BLaER1 treated with 17β-estradiol and CSF1 and Interleukin-3, amounts not matched to agents 10 nM and 100 nM (cell line): ENCODE data around the gene B4GALT6.

Source experiments
- H3K27ac ChIP-seq, 11 experiments: shearing (Covaris generic); formaldehyde crosslinking; 2 replicates each; pipeline ENCODE4 v1.8.1; 2022
- H3K27me3 ChIP-seq, 11 experiments: shearing (Covaris generic); formaldehyde crosslinking; 2 replicates each; pipeline ENCODE4 v1.8.1; 2022
- H3K36me3 ChIP-seq, 11 experiments: shearing (Covaris generic); formaldehyde crosslinking; 2 replicates each; pipeline ENCODE4 v1.8.1; 2022
- H3K4me1 ChIP-seq, 10 experiments: shearing (Covaris generic); formaldehyde crosslinking; 2 replicates each; pipeline ENCODE4 v1.8.1; 2022
- H3K4me2 ChIP-seq, 11 experiments: shearing (Covaris generic); formaldehyde crosslinking; 2 replicates each; pipeline ENCODE4 v1.8.1; 2022
- H3K4me3 ChIP-seq, 10 experiments: shearing (Covaris generic); formaldehyde crosslinking; 2 replicates each; pipeline ENCODE4 v1.8.1; 2022
- H3K9ac ChIP-seq, 11 experiments: shearing (Covaris generic); formaldehyde crosslinking; 2 replicates each; pipeline ENCODE4 v1.8.1; 2022
- H3K9me3 ChIP-seq, 11 experiments: shearing (Covaris generic); formaldehyde crosslinking; replicated peaks in 1 of 11; 2 replicates each; pipeline ENCODE4 v1.8.1; 2022
- H4K20me1 ChIP-seq, 11 experiments: shearing (Covaris generic); formaldehyde crosslinking; 2 replicates each; pipeline ENCODE4 v1.8.1; 2022
- Cebpa-rat ChIP-seq, 11 experiments: shearing (Covaris generic); IDR thresholded peaks; 2 replicates each; pipeline ENCODE4 v1.8.1; 2022

B4GALT6 gene

GRCh38 chr18:31683968-31684278, 458 bp downstream of the B4GALT6 start:
- Histone ChIP-seq H3K9ac (peak overlapping the region; percentile 76 to 88 (median 85); a peak in 21 of 22 replicates), H3K27me3 (peaks cover 5 to 23% (median 16%) of the 10 kb centered on the region in 11 experiments; a peak in 19 of 22 replicates), H4K20me1 (0 out of 22 replicates have a peak, but pooled peaks cover 0 to 5% (median 0%) of the 10 kb centered on the region in 11 experiments), H3K36me3 (no peaks in the 10 kb centered on the region), H3K9me3 (no peaks in the 10 kb centered on the region), H3K4me1 (peaks cover 9 to 31% (median 20%) of the 10 kb centered on the region in 10 experiments; a peak in 18 of 20 replicates), H3K4me3 (peak overlapping the region; percentile 78 to 92 (median 85)), H3K4me2 (peak overlapping the region; percentile 78 to 96 (median 92)), H3K27ac (peak overlapping the region in 8 of 11 experiments; percentile 18 to 84 (median 64); a peak in 7 of 22 replicates)
- TF ChIP-seq Cebpa-rat (IDR thresholded peaks at IDR 0.05): no peak

- Histone ChIP-seq H3K36me3 (no peaks in the 10 kb centered on the region), H3K4me3 (peak overlapping the region in 1 of 10 experiments; percentile 78; a peak in 1 of 20 replicates), H3K9me3 (no peaks in the 10 kb centered on the region), H4K20me1 (0 out of 22 replicates have a peak, but pooled peaks cover 0 to 5% (median 0%) of the 10 kb centered on the region in 11 experiments), H3K27ac (no peak overlapping the region), H3K4me2 (peak overlapping the region in 5 of 11 experiments; percentile 89 to 94 (median 90); a peak in 9 of 22 replicates), H3K4me1 (peaks cover 9 to 31% (median 22%) of the 10 kb centered on the region in 10 experiments; a peak in 19 of 20 replicates), H3K27me3 (peaks cover 5 to 23% (median 16%) of the 10 kb centered on the region in 11 experiments; a peak in 19 of 22 replicates), H3K9ac (no peak overlapping the region)
- no peak for TF ChIP-seq Cebpa-rat (IDR thresholded peaks at IDR 0.05)
Observed at GRCh38 chr18:31683106-31683505, 1.3 kb downstream of the B4GALT6 start.

GRCh38 chr18:31680831-31681568, 3.4 kb downstream of the B4GALT6 start:
- Histone ChIP-seq H3K4me3 (no peak overlapping the region), H3K4me2 (no peak overlapping the region), H4K20me1 (0 out of 22 replicates have a peak, but pooled peaks cover 0 to 5% (median 0%) of the 10 kb centered on the region in 11 experiments), H3K4me1 (peaks cover 10 to 32% (median 25%) of the 10 kb centered on the region in 10 experiments), H3K9me3 (no peaks in the 10 kb centered on the region), H3K27me3 (peaks cover 5 to 23% (median 16%) of the 10 kb centered on the region in 11 experiments; a peak in 19 of 22 replicates), H3K36me3 (no peaks in the 10 kb centered on the region), H3K9ac (no peak overlapping the region), H3K27ac (no peak overlapping the region)
- TF ChIP-seq Cebpa-rat (IDR thresholded peaks at IDR 0.05): no peak

GRCh38 chr18:31680433-31680811, 4.0 kb downstream of the B4GALT6 start:
- Histone ChIP-seq H4K20me1 (0 out of 22 replicates have a peak, but pooled peaks cover 0 to 5% (median 0%) of the 10 kb centered on the region in 11 experiments), H3K4me2 (no peak overlapping the region), H3K9me3 (no peaks in the 10 kb centered on the region), H3K4me1 (peaks cover 6 to 31% (median 22%) of the 10 kb centered on the region in 10 experiments; a peak in 18 of 20 replicates), H3K27me3 (peaks cover 5 to 23% (median 16%) of the 10 kb centered on the region in 11 experiments; a peak in 19 of 22 replicates), H3K4me3 (no peak overlapping the region), H3K9ac (no peak overlapping the region), H3K36me3 (no peaks in the 10 kb centered on the region), H3K27ac (no peak overlapping the region)
- TF ChIP-seq Cebpa-rat (IDR thresholded peaks at IDR 0.05): no peak

GRCh38 chr18:31679791-31680432, 4.5 kb downstream of the B4GALT6 start:
- Histone ChIP-seq H3K4me3 (no peak overlapping the region), H3K27ac (no peak overlapping the region), H3K4me2 (peak overlapping the region in 3 of 11 experiments; percentile 1 to 34 (median 7); a peak in 3 of 22 replicates)

GRCh38 chr18:31679133-31679742, 5.1 kb downstream of the B4GALT6 start:
- Histone ChIP-seq H3K4me2 (peak overlapping the region in 4 of 11 experiments; percentile 1 to 34 (median 4); a peak in 4 of 22 replicates), H4K20me1 (0 out of 22 replicates have a peak, but pooled peaks cover 0 to 5% (median 0%) of the 10 kb centered on the region in 11 experiments), H3K4me3 (no peak overlapping the region), H3K27ac (no peak overlapping the region), H3K27me3 (peaks cover 3 to 21% (median 15%) of the 10 kb centered on the region in 11 experiments; a peak in 19 of 22 replicates), H3K9ac (no peak overlapping the region), H3K9me3 (no peaks in the 10 kb centered on the region), H3K36me3 (no peaks in the 10 kb centered on the region), H3K4me1 (peaks cover 6 to 37% (median 25%) of the 10 kb centered on the region in 10 experiments; a peak in 18 of 20 replicates)
- TF ChIP-seq Cebpa-rat (IDR thresholded peaks at IDR 0.05): no peak

More at GRCh38 chr18:31679791-31680432, 4.5 kb downstream of the B4GALT6 start:
- 0 out of 22 replicates have a peak, but pooled peaks cover 0 to 5% (median 0%) of the 10 kb centered on the region in 11 experiments for H4K20me1 ChIP-seq
- H3K4me1 ChIP-seq: peaks cover 6 to 36% (median 26%) of the 10 kb centered on the region in 10 experiments; a peak in 18 of 20 replicates
- no peaks in the 10 kb centered on the region for H3K9me3 ChIP-seq
- no peak for TF ChIP-seq Cebpa-rat (IDR thresholded peaks at IDR 0.05)
- H3K27me3 ChIP-seq: peaks cover 5 to 23% (median 16%) of the 10 kb centered on the region in 11 experiments; a peak in 19 of 22 replicates
- no peaks in the 10 kb centered on the region for H3K36me3 ChIP-seq
- no peak overlapping the region for H3K9ac ChIP-seq

- H3K36me3 ChIP-seq: no peaks in the 10 kb centered on the region
- peaks cover 0 to 13% (median 7%) of the 10 kb centered on the region in 11 experiments; a peak in 18 of 22 replicates for H3K27me3 ChIP-seq
- H3K9me3 ChIP-seq: no peaks in the 10 kb centered on the region
- no peak overlapping the region for H3K9ac ChIP-seq
- peaks cover 6 to 29% (median 19%) of the 10 kb centered on the region in 10 experiments; a peak in 17 of 20 replicates for H3K4me1 ChIP-seq
- H3K27ac ChIP-seq: no peak overlapping the region
- H3K4me3 ChIP-seq: no peak overlapping the region
- TF ChIP-seq Cebpa-rat (IDR thresholded peaks at IDR 0.05): no peak
- peak overlapping the region in 3 of 11 experiments; percentile 49 to 65 (median 49); a peak in 5 of 22 replicates for H3K4me2 ChIP-seq
- H4K20me1 ChIP-seq: 0 out of 22 replicates have a peak, but pooled peaks cover 0 to 5% (median 0%) of the 10 kb centered on the region in 11 experiments
Observed at GRCh38 chr18:31678425-31678824, 6.0 kb downstream of the B4GALT6 start.

GRCh38 chr18:31677592-31677991, 6.8 kb downstream of the B4GALT6 start:
- no peak overlapping the region for H3K4me3 ChIP-seq
- H3K9ac ChIP-seq: no peak overlapping the region
- TF ChIP-seq Cebpa-rat (IDR thresholded peaks at IDR 0.05): no peak

More at GRCh38 chr18:31677592-31677991, 6.8 kb downstream of the B4GALT6 start:
- H3K27me3 ChIP-seq: peaks cover 0 to 4% (median 0%) of the 10 kb centered on the region in 11 experiments; a peak in 1 of 22 replicates
- no peaks in the 10 kb centered on the region for H3K36me3 ChIP-seq
- H3K27ac ChIP-seq: no peak overlapping the region
- peak overlapping the region in 10 of 11 experiments; percentile 20 to 65 (median 49); a peak in 18 of 22 replicates for H3K4me2 ChIP-seq
- H3K9me3 ChIP-seq: no peaks in the 10 kb centered on the region
- H3K4me1 ChIP-seq: peaks cover 6 to 28% (median 17%) of the 10 kb centered on the region in 10 experiments; a peak in 16 of 20 replicates
- 0 out of 22 replicates have a peak, but pooled peaks cover 0 to under 1% (median 0%) of the 10 kb centered on the region in 11 experiments for H4K20me1 ChIP-seq
